ENCODE results near the gene RPS18.
"Not testable (repeated sequence)": the region's sequence is repeated elsewhere in the genome, so short reads cannot be mapped to it uniquely, and the experiment has no call there.

RPS18 gene

GRCh38 chr6:33271468-33272274, at the start of gene RPS18, which contains the start of gene VPS52:
TSS of gene RPS18 (plus strand) at chr6:33272075. CDS start at chr6:33272120, 45 bp downstream.
TSS of gene VPS52 (minus strand) at chr6:33271876. CDS start at chr6:33271675, 201 bp downstream.
- DNase-seq = peak; percentile 93

GRCh38 chr6:33226503-33227120, 45.3 kb upstream of the RPS18 start:
- not testable (repeated sequence) for DNase-seq

GRCh38 chr6:33235221-33235634, 36.6 kb upstream of the RPS18 start:
- DNase-seq = no peak

GRCh38 chr6:33236328-33236727, 35.5 kb upstream of the RPS18 start:
- no peak for DNase-seq

- no peak for DNase-seq
Observed at GRCh38 chr6:33236852-33237251, 35.0 kb upstream of the RPS18 start.

- no peak for DNase-seq
Observed at GRCh38 chr6:33237741-33238140, 34.1 kb upstream of the RPS18 start.

GRCh38 chr6:33241968-33242367, 29.9 kb upstream of the RPS18 start:
- no peak for DNase-seq

GRCh38 chr6:33243476-33243875, 28.4 kb upstream of the RPS18 start:
- DNase-seq = no peak

GRCh38 chr6:33247977-33248642, 23.8 kb upstream of the RPS18 start:
- peak; percentile 95 for DNase-seq

- no peak for DNase-seq
Observed at GRCh38 chr6:33248643-33248931, 23.3 kb upstream of the RPS18 start.

- DNase-seq = peak; percentile 98
Observed at GRCh38 chr6:33248932-33249731, 22.7 kb upstream of the RPS18 start.

GRCh38 chr6:33249732-33250630, 21.9 kb upstream of the RPS18 start:
- DNase-seq = peak; percentile 46

- no peak for DNase-seq
Observed at GRCh38 chr6:33250731-33251130, 21.1 kb upstream of the RPS18 start.

GRCh38 chr6:33251395-33252012, 20.4 kb upstream of the RPS18 start:
- DNase-seq = peak; percentile 32

- no peak for DNase-seq
Observed at GRCh38 chr6:33252759-33253158, 19.1 kb upstream of the RPS18 start.

GRCh38 chr6:33254591-33254990, 17.3 kb upstream of the RPS18 start:
- DNase-seq = no peak

GRCh38 chr6:33259032-33259431, 12.8 kb upstream of the RPS18 start:
- DNase-seq = no peak

GRCh38 chr6:33262490-33262889, 9.4 kb upstream of the RPS18 start:
- not testable (repeated sequence) for DNase-seq

GRCh38 chr6:33264015-33264414, 7.9 kb upstream of the RPS18 start:
- no peak for DNase-seq

GRCh38 chr6:33271117-33271467, 783 bp upstream of the RPS18 start:
- no peak for DNase-seq

- no peak for DNase-seq
Observed at GRCh38 chr6:33272275-33273128, 627 bp downstream of the RPS18 start.

All from activated CD4-positive, alpha-beta T cell treated with anti-CD3 and anti-CD28 coated beads for 48 hours (primary cell).